Testis (tissue), 3 donors: ENCODE results near the gene NUDT7. TPM values are rescaled to one million over a fixed set of nuclear protein-coding genes. Genes with fewer than 3 reads are reported as not detected.

Experiments
- DNase-seq: peaks from one replicate; pipeline ENCODE4 v3.0.0-alpha.2; 2019
- H3K27ac ChIP-seq, 2 donors: fragments of 200-600 bp; sonication (generic); one replicate each; pipeline ENCODE4 v1.5.1; 2019
- H3K27me3 ChIP-seq: fragments of 200-600 bp; sonication (generic); one replicate; pipeline ENCODE4 v1.5.1; 2019
- H3K36me3 ChIP-seq: fragments of 200-600 bp; sonication (generic); one replicate; pipeline ENCODE4 v1.5.1; 2017; ENCODE audit warnings: low read depth; ENCODE audit errors: missing control alignments
- H3K4me1 ChIP-seq: fragments of 200-600 bp; sonication (generic); one replicate; pipeline ENCODE4 v1.5.1; 2019
- H3K4me3 ChIP-seq, 2 donors: fragments of 200-600 bp; sonication (generic); one replicate each; pipeline ENCODE4 v1.5.1; 2017 to 2019
- H3K9me3 ChIP-seq: fragments of 200-600 bp; sonication (generic); one replicate; pipeline ENCODE4 v1.5.1; 2017
- CTCF ChIP-seq, 3 experiments: fragments of 450-650 bp in 2 of 3; fragments of 200-600 bp in 1 of 3; sonication (generic) in 1 of 3; IDR thresholded peaks; one replicate each; pipeline ENCODE4 v1.5.1; 2016 to 2019; ENCODE audit warnings: antibody characterized with exemption in 3 of 3, mild to moderate bottlenecking in 2 of 3, moderate library complexity in 1 of 3
- POLR2A ChIP-seq: fragments of 450-650 bp; IDR thresholded peaks from one replicate; pipeline ENCODE4 v1.6.1; 2017; ENCODE audit warnings: antibody characterized with exemption, mild to moderate bottlenecking, moderate library complexity
- WGBS, 2 donors: methylation state at CpG; one replicate each; pipeline ENCODE4 v1.1.5; 2018; 5-methylcytosine and 5-hydroxymethylcytosine counted together
- intact Hi-C: fragments of 100-400 bp; cut with DNase I; formaldehyde crosslinking; loops from one replicate; pipeline ENCODE4 v1.15.1; 2023; ENCODE audit warnings: low total_unique reads
- polyA plus RNA-seq: library from polyadenylated mRNA; stranded (reverse); fragments of 350-450 nt; fragmentation: Illumina TruSeq; extraction: RNeasy Lipid Tissue Mini Kit (QIAGEN cat#74804); gene quantifications from one replicate; pipeline ENCODE4 v1.2.3, GENCODE V29; 2014; ENCODE audit warnings: low read depth, low replicate concordance; ENCODE audit not compliant: insufficient read depth
- total RNA-seq, 2 donors: library from RNA; depleted of rRNA; stranded (reverse); fragments of >200 nt; gene quantifications; one replicate each; pipeline ENCODE4 v1.2.3, GENCODE V29; 2016

The NUDT7 gene
- total and polyA plus RNA-seq, 3 donors from 2014 or later, result 10.4 to 18.6 (median 13.2) TPM

- Histone ChIP-seq H3K27me3 (no peaks in the 10 kb centered on the region), H3K9me3 (no peaks in the 10 kb centered on the region), H3K36me3 (no peaks in the 10 kb centered on the region), H3K4me3 (no peak overlapping the region), H3K27ac (no peak overlapping the region), H3K4me1 (no peaks in the 10 kb centered on the region)
- no peak for DNase-seq
- 40 to 50% methylated on average over 2 of the region's 2 CpGs for WGBS, 2 donors
- intact Hi-C loops, result no loop called here
- TF ChIP-seq CTCF (IDR thresholded peaks at IDR 0.05) (no peak), POLR2A (no peak)
Observed at GRCh38 chr16:77762262-77762661, 39.9 kb downstream of the NUDT7 start.

- Histone ChIP-seq H3K36me3 (no peaks in the 10 kb centered on the region), H3K27me3 (no peaks in the 10 kb centered on the region), H3K4me1 (no peaks in the 10 kb centered on the region), H3K9me3 (no peaks in the 10 kb centered on the region), H3K27ac (no peak overlapping the region), H3K4me3 (no peak overlapping the region)
- DNase-seq, result no peak
- WGBS, 2 donors, result 84 to 100% methylated on average over 1 of the region's 1 CpG
- TF ChIP-seq CTCF (IDR thresholded peaks at IDR 0.05) (no peak), POLR2A (no peak)
- intact Hi-C loops, result no loop called here
Observed at GRCh38 chr16:77763994-77764393, 41.7 kb downstream of the NUDT7 start.

GRCh38 chr16:77767211-77767610 is 44.9 kb downstream of the NUDT7 start:
- H3K9me3 ChIP-seq, result no peaks in the 10 kb centered on the region
- DNase-seq, result no peak
- H3K27ac ChIP-seq, result no peak overlapping the region
- H3K36me3 ChIP-seq, result no peaks in the 10 kb centered on the region
- TF ChIP-seq POLR2A (no peak), CTCF (IDR thresholded peaks at IDR 0.05) (no peak)
- intact Hi-C loops, result no loop called here
- no peaks in the 10 kb centered on the region for H3K27me3 ChIP-seq
- no peak overlapping the region for H3K4me3 ChIP-seq
- H3K4me1 ChIP-seq, result no peaks in the 10 kb centered on the region
- 66 to 77% methylated on average over 4 of the region's 4 CpGs for WGBS, 2 donors

- intact Hi-C loops, result no loop called here
- H3K27ac ChIP-seq, result no peak overlapping the region
- no peaks in the 10 kb centered on the region for H3K36me3 ChIP-seq
- H3K27me3 ChIP-seq, result no peaks in the 10 kb centered on the region
- TF ChIP-seq POLR2A (no peak), CTCF (IDR thresholded peaks at IDR 0.05) (no peak)
- no peaks in the 10 kb centered on the region for H3K9me3 ChIP-seq
- WGBS, 2 donors, result 76 to 77% methylated on average over 3 of the region's 3 CpGs
- no peak for DNase-seq
- H3K4me3 ChIP-seq, result no peak overlapping the region
- no peaks in the 10 kb centered on the region for H3K4me1 ChIP-seq
Observed at GRCh38 chr16:77767826-77768225, 45.5 kb downstream of the NUDT7 start.
